Activated CD8-positive, alpha-beta memory T cell treated with anti-CD3 and anti-CD28 coated beads for 24 hours (primary cell): ENCODE data around the gene GTPBP2.
"Not testable (repeated sequence)": the region's sequence is repeated elsewhere in the genome, so short reads cannot be mapped to it uniquely, and the experiment has no call there.

Experiments used
- DNase-seq: peaks from one replicate; pipeline ENCODE4 v3.0.0-alpha.2; 2020

The GTPBP2 gene

GRCh38 chr6:43658161-43658560, 29.1 kb upstream of the GTPBP2 start:
- DNase-seq, result no peak

GRCh38 chr6:43657221-43657802, 28.2 kb upstream of the GTPBP2 start:
- no peak for DNase-seq

GRCh38 chr6:43652822-43653221, 23.8 kb upstream of the GTPBP2 start:
- not testable (repeated sequence) for DNase-seq

GRCh38 chr6:43648248-43648647, 19.2 kb upstream of the GTPBP2 start:
- DNase-seq, result no peak

GRCh38 chr6:43647613-43648012, 18.5 kb upstream of the GTPBP2 start:
- no peak for DNase-seq

GRCh38 chr6:43645613-43645964, 16.5 kb upstream of the GTPBP2 start:
- no peak for DNase-seq

GRCh38 chr6:43644940-43645612, 16.0 kb upstream of the GTPBP2 start, which contains the start of gene RSPH9:
TSS of gene RSPH9 (plus strand) at chr6:43645036. CDS start at chr6:43645099, 63 bp downstream.
- DNase-seq, result peak; percentile 79

GRCh38 chr6:43639984-43640800, 11.1 kb upstream of the GTPBP2 start:
- no peak for DNase-seq

- DNase-seq, result no peak
Measured at GRCh38 chr6:43636308-43636659, 7.2 kb upstream of the GTPBP2 start.

- peak; percentile 93 for DNase-seq
Measured at GRCh38 chr6:43635387-43636307, 6.6 kb upstream of the GTPBP2 start, which contains the start of gene MAD2L1BP. TSS of gene MAD2L1BP (plus strand) at chr6:43635840. CDS start at chr6:43635876, 36 bp downstream.

- no peak for DNase-seq
Measured at GRCh38 chr6:43634702-43635303, 5.7 kb upstream of the GTPBP2 start.

GRCh38 chr6:43633002-43633401, 3.9 kb upstream of the GTPBP2 start:
- not testable (repeated sequence) for DNase-seq

GRCh38 chr6:43630980-43631619, 2.0 kb upstream of the GTPBP2 start:
- no peak for DNase-seq

GRCh38 chr6:43629505-43630300, 639 bp upstream of the GTPBP2 start:
- DNase-seq, result peak; percentile 93

GRCh38 chr6:43628393-43629103, 516 bp downstream of the GTPBP2 start:
- DNase-seq, result peak; percentile 80

- no peak for DNase-seq
Measured at GRCh38 chr6:43627008-43627825, 1.8 kb downstream of the GTPBP2 start.

GRCh38 chr6:43625393-43625992, 3.6 kb downstream of the GTPBP2 start:
- DNase-seq, result no peak

- DNase-seq, result no peak
Measured at GRCh38 chr6:43624786-43625288, 4.2 kb downstream of the GTPBP2 start.
